Measurements from ENCODE around the gene MYO5A.

- TF ChIP-seq POLR2AphosphoS5 (IDR thresholded peaks at IDR 0.05; ENCODE audit: low read depth, low read length) = no peak
- TF ChIP-seq SIN3A (IDR thresholded peaks at IDR 0.05; ENCODE audit: borderline replicate concordance, insufficient read depth, low read length) = no peak
- TF ChIP-seq REST (IDR thresholded peaks at IDR 0.05; ENCODE audit: insufficient read depth in 1 of 2, low read depth in 2 of 2, low read length in 2 of 2) = no peak
These were observed 89.2 kb downstream of the MYO5A start for GRCh38 chr15:52439470-52439869.

Measured in PFSK-1 (cell line).